ENCODE results near the gene C18orf63.

Gene C18orf63

DNA sequence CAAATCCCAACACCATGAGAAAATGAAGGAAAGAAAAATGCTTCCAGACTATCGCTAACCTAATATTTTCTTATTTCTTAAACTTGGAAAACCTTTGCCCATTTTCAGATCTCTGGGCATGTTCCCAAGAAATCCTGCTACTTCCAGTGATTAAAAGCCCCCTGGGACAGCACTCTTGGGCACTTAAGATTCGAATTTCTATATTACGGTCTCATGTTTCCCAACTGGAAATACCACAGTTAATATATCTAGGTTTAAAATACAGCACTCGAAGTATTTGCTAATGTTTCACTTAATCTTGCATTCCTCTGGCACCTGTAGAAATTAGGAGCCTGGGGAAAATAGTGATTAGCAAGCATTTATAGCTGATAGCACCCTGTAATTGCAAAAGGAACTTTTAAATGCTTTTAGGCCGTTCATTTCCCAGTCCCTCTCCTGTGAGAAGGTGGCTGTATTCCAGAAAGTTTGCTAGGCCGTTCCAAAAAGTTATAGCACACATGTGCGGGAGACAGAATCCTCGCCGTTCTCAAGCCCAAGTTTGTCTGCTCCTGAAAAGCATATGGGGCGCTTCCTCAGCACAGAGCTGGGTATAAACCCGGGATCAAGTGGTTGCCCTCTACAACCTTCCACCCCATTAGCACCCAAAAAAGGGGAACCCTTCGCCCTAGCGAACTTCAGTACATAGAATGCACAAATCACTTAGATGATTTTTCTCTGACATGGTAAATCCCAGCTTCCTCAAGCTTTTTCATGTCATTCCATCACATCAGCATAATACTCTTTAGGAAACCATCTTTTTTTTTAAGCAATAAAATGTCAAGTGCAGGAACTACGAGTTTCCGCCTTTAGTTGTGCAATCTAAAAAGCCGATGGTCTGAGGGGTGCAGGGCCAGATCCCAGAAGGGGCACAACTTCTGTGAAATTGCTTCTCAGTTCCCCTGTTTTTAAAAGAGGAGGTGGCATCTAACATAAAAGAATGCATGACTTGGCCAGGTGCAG, 80.8 kb downstream of the C18orf63 start:
- Histone ChIP-seq H3K27ac (ENCODE audit: low read depth, low read length) (peak overlapping the region; percentile 9), H3K9me3 (ENCODE audit: control insufficient read depth in 5 of 5, low read length in 5 of 5) (no peaks in the 10 kb centered on the region), H3K27me3 (ENCODE audit: control insufficient read depth in 5 of 5, insufficient read depth in 4 of 5, low read length in 5 of 5) (no peaks in the 10 kb centered on the region), H3K36me3 (ENCODE audit: control insufficient read depth in 5 of 5, insufficient read depth in 5 of 5, low read length in 5 of 5) (no peaks in the 10 kb centered on the region), H3K4me3 (ENCODE audit: low read depth in 1 of 5, low read length in 5 of 5) (peak overlapping the region in 3 of 5 donors; percentile 5 to 26 (median 8)), H3K4me1 (ENCODE audit: control insufficient read depth in 5 of 5, insufficient read depth in 5 of 5, low read length in 5 of 5) (peaks cover 9 to 33% (median 31%) of the 10 kb centered on the region in 5 donors), H3K9ac (ENCODE audit: low read length in 5 of 5) (peak overlapping the region in 1 of 5 donors; percentile 35)

DNA sequence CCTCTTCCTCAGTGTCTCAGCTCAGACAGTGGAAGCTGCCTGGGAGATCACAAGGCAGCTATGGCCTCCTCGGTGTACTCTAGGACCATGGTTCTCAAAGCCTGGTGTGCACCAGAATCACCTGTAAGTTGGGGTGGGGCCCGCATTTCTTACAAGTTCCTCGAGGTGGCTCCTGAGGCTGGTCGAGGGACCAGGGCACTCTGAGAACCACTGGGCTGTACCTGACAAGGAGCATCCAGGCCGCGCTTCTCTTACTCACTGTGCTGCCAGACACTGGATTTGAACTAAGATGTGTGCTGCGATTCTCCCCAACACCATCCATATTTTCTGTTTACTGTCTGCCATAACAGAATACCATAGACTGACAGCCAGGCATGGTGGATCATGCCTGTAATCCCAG, 81.9 kb downstream of the C18orf63 start:
- H3K4me1 ChIP-seq (ENCODE audit: control insufficient read depth in 5 of 5, insufficient read depth in 5 of 5, low read length in 5 of 5) = peaks cover 9 to 33% (median 31%) of the 10 kb centered on the region in 5 donors
- no peak overlapping the region for H3K27ac ChIP-seq (ENCODE audit: low read depth, low read length)
- no peaks in the 10 kb centered on the region for H3K27me3 ChIP-seq (ENCODE audit: control insufficient read depth in 5 of 5, insufficient read depth in 4 of 5, low read length in 5 of 5)
- H3K4me3 ChIP-seq (ENCODE audit: low read depth in 1 of 5, low read length in 5 of 5) = no peak overlapping the region
- no peak overlapping the region for H3K9ac ChIP-seq (ENCODE audit: low read length in 5 of 5)
- H3K36me3 ChIP-seq (ENCODE audit: control insufficient read depth in 5 of 5, insufficient read depth in 5 of 5, low read length in 5 of 5) = no peaks in the 10 kb centered on the region
- no peaks in the 10 kb centered on the region for H3K9me3 ChIP-seq (ENCODE audit: control insufficient read depth in 5 of 5, low read length in 5 of 5)

DNA sequence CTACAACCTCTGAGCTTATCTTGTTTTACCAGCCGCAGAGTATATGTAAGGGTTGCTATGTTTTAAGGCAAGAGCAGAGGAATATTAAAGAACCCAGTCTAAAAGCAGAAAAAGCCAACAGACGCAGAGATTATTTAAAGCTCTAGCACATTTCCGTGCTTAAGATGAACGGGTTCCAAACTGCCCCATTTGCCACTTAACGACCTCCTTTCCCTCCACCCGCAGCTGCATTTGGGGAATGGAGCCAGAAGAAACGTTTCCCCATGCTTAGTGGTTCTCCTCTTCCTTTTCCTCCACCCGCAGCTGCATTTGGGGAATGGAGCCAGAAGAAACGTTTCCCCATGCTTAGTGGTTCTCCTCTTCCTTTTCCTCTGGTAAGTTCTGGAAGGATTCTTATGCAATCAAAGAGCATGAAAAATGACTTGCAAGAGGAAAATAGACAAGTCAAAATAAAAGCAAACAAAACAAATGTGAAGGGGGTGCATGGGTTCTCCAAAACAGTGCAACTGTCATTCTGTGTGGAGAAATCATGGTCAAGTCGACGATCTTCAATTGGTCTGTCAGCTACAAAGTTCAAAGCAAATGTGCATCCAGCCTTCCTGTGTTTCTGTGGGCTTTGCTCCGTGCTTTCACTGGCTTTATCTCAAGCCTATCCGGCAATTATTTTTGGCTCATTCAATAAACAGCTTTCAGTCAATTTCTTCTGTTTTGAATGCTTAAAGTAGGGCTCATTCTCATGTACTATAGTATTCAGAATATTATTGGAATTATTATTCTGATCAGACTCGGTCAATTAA, 83.7 kb downstream of the C18orf63 start:
- peak overlapping the region in 2 of 5 donors; percentile 13 to 14 for H3K4me3 ChIP-seq (ENCODE audit: low read depth in 1 of 5, low read length in 5 of 5)
- peak overlapping the region; percentile 24 for H3K27ac ChIP-seq (ENCODE audit: low read depth, low read length)

DNA sequence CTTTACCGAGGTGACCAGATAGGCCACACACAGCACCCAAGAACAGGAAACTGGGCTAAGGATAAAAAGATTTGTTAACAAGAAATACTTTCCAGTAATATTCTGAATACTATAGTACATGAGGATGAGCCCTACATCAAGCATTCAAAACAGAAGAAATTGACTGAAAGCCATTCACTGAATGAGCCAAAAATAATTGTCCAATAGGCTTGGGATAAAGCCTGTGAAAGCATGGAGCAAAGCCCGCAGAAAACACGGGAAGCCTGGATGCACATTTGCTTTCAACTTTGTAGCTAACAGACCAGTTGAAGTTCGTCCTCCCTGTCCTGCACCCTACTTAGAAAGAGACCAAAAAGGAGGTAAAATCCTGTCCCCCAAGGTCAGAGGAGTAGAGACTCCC, 85.2 kb downstream of the C18orf63 start:
- no peaks in the 10 kb centered on the region for H3K27me3 ChIP-seq (ENCODE audit: control insufficient read depth in 5 of 5, insufficient read depth in 4 of 5, low read length in 5 of 5)
- no peak overlapping the region for H3K9ac ChIP-seq (ENCODE audit: low read length in 5 of 5)
- H3K27ac ChIP-seq (ENCODE audit: low read depth, low read length) = no peak overlapping the region
- no peaks in the 10 kb centered on the region for H3K36me3 ChIP-seq (ENCODE audit: control insufficient read depth in 5 of 5, insufficient read depth in 5 of 5, low read length in 5 of 5)
- no peak overlapping the region for H3K4me3 ChIP-seq (ENCODE audit: low read depth in 1 of 5, low read length in 5 of 5)
- H3K9me3 ChIP-seq (ENCODE audit: control insufficient read depth in 5 of 5, low read length in 5 of 5) = no peaks in the 10 kb centered on the region
- H3K4me1 ChIP-seq (ENCODE audit: control insufficient read depth in 5 of 5, insufficient read depth in 5 of 5, low read length in 5 of 5) = peaks cover 8 to 31% (median 28%) of the 10 kb centered on the region in 5 donors

More for the DNA sequence above, 83.7 kb downstream of the C18orf63 start:
- H3K9me3 ChIP-seq (ENCODE audit: control insufficient read depth in 5 of 5, low read length in 5 of 5) = no peaks in the 10 kb centered on the region
- peaks cover 9 to 33% (median 31%) of the 10 kb centered on the region in 5 donors for H3K4me1 ChIP-seq (ENCODE audit: control insufficient read depth in 5 of 5, insufficient read depth in 5 of 5, low read length in 5 of 5)
- H3K27me3 ChIP-seq (ENCODE audit: control insufficient read depth in 5 of 5, insufficient read depth in 4 of 5, low read length in 5 of 5) = no peaks in the 10 kb centered on the region
- peak overlapping the region in 1 of 5 donors; percentile 17 for H3K9ac ChIP-seq (ENCODE audit: low read length in 5 of 5)
- H3K36me3 ChIP-seq (ENCODE audit: control insufficient read depth in 5 of 5, insufficient read depth in 5 of 5, low read length in 5 of 5) = no peaks in the 10 kb centered on the region

DNA sequence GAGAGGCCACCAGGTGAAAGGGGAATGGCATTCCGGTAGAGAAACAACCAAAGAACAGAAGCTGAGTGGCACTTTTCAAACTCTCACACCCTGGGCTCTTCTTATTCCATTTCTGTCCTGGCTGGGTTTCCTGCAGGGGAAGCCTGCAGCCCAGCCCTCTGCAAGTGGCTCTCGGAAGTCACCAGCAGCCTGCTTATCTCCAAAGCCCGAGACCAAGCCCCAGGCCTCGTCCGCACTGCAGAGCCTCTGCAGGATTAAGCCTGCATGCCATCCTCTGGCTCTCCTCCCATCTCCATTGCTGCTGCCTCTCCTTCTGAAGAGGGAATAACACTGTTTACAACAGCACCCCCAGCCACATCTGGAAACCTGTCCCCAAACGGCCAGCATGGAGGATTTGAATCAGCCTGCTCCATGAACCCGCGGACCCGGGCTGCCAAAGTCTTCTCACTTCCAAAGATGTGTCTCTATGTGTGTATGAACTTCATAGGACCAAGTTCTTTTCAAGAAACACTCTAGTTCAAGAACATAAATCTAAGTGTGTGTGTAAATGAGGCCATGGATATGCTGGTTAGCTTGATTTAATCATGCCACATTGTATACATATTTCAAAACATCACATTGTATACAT, 87.3 kb downstream of the C18orf63 start:
- H3K27me3 ChIP-seq (ENCODE audit: control insufficient read depth in 5 of 5, insufficient read depth in 4 of 5, low read length in 5 of 5) = no peaks in the 10 kb centered on the region
- H3K9ac ChIP-seq (ENCODE audit: low read length in 5 of 5) = no peak overlapping the region
- H3K9me3 ChIP-seq (ENCODE audit: control insufficient read depth in 5 of 5, low read length in 5 of 5) = no peaks in the 10 kb centered on the region
- H3K4me1 ChIP-seq (ENCODE audit: control insufficient read depth in 5 of 5, insufficient read depth in 5 of 5, low read length in 5 of 5) = peaks cover 0 to 14% (median 12%) of the 10 kb centered on the region in 5 donors
- H3K27ac ChIP-seq (ENCODE audit: low read depth, low read length) = no peak overlapping the region
- H3K36me3 ChIP-seq (ENCODE audit: control insufficient read depth in 5 of 5, insufficient read depth in 5 of 5, low read length in 5 of 5) = no peaks in the 10 kb centered on the region
- H3K4me3 ChIP-seq (ENCODE audit: low read depth in 1 of 5, low read length in 5 of 5) = no peak overlapping the region

DNA sequence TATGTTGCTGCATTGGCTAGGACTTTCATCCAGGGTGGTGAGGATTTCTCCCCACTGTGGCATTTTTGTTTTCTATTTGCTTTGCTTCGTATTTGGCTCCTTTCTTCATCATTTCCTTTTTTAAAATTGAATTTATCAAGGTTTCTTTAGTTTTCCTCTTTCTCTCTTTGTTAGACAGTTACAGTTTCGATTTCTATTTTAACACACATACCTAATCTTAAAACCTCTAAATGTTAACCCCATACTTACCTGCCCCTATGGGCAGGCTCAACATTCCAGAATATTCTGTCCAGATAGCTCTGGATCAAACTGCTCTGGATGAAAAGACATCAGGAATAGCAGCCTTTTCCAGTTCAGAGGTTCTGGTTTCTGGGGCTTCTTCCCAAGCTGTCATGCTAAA, 92.2 kb downstream of the C18orf63 start:
- Histone ChIP-seq H3K9me3 (ENCODE audit: control insufficient read depth in 5 of 5, low read length in 5 of 5) (no peaks in the 10 kb centered on the region), H3K36me3 (ENCODE audit: control insufficient read depth in 5 of 5, insufficient read depth in 5 of 5, low read length in 5 of 5) (no peaks in the 10 kb centered on the region), H3K27ac (ENCODE audit: low read depth, low read length) (no peak overlapping the region), H3K9ac (ENCODE audit: low read length in 5 of 5) (no peak overlapping the region), H3K27me3 (ENCODE audit: control insufficient read depth in 5 of 5, insufficient read depth in 4 of 5, low read length in 5 of 5) (peaks cover 0 to 4% (median 0%) of the 10 kb centered on the region in 5 donors), H3K4me3 (ENCODE audit: low read depth in 1 of 5, low read length in 5 of 5) (no peak overlapping the region), H3K4me1 (ENCODE audit: control insufficient read depth in 5 of 5, insufficient read depth in 5 of 5, low read length in 5 of 5) (peaks cover 0 to 5% (median 0%) of the 10 kb centered on the region in 5 donors)

Data from subcutaneous abdominal adipose tissue (tissue), 5 donors.